ENCODE measurements around the gene PSD4. TPM values are rescaled to one million over a fixed set of nuclear protein-coding genes. Genes with fewer than 3 reads are reported as not detected.

PSD4 gene
- total and polyA plus RNA-seq, 2 of the 4 experiments (the other 2 are of a cell fraction) = 0.36 to 0.70 TPM

GRCh38 chr2:113190871-113191270, 17.1 kb downstream of the PSD4 start:
- Histone ChIP-seq H3K14ac (replicated peaks; ENCODE audit: low read depth, low read length) (no peak overlapping the region), H3K23ac (ENCODE audit: low read depth, low read length) (no peak overlapping the region), H3K9me3 (ENCODE audit: control insufficient read depth, insufficient read depth, low read length) (no peaks in the 10 kb centered on the region), H3K18ac (ENCODE audit: low read depth, low read length) (no peak overlapping the region), H4K5ac (ENCODE audit: low read depth, low read length) (no peak overlapping the region), H2BK5ac (ENCODE audit: low read depth, low read length, poor library complexity, severe bottlenecking) (no peak overlapping the region), H3K9ac (ENCODE audit: low read depth, low read length) (no peak overlapping the region), H4K20me1 (ENCODE audit: insufficient read depth, low read length) (no peaks in the 10 kb centered on the region), H3K4me3 (ENCODE audit: insufficient read depth, low read depth, low read length) (no peak overlapping the region), H2BK20ac (ENCODE audit: low read depth, low read length) (no peak overlapping the region), H4K91ac (ENCODE audit: insufficient read depth, low read depth, low read length) (no peak overlapping the region), H2AK9ac (replicated peaks; ENCODE audit: low read depth, low read length, poor library complexity) (no peak overlapping the region), H2BK15ac (ENCODE audit: low read depth, low read length) (no peak overlapping the region), H3K4ac (ENCODE audit: low read depth, low read length) (no peak overlapping the region), H3K27ac (ENCODE audit: insufficient read depth, low read length) (no peak overlapping the region), H2BK120ac (ENCODE audit: low read depth, low read length) (no peak overlapping the region), H2AK5ac (ENCODE audit: low read depth, low read length) (no peak overlapping the region), H3K56ac (ENCODE audit: extremely low read depth, insufficient read depth, low read length) (no peak overlapping the region), H4K8ac (ENCODE audit: low read depth in 2 of 2, low read length in 2 of 2) (no peak overlapping the region), H2AFZ (replicated peaks; ENCODE audit: low read length, poor library complexity) (no peak overlapping the region), H3K36me3 (ENCODE audit: control insufficient read depth, insufficient read depth, low read length) (no peaks in the 10 kb centered on the region), H3K4me2 (ENCODE audit: low read depth, low read length) (no peak overlapping the region), H3K79me1 (ENCODE audit: low read depth in 1 of 2, low read length in 2 of 2) (no peaks in the 10 kb centered on the region), H3K9me1 (ENCODE audit: insufficient read depth, low read length) (no peaks in the 10 kb centered on the region), H3K27me3 (ENCODE audit: control insufficient read depth, insufficient read depth, low read length) (peaks cover 15% of the 10 kb centered on the region), H3K4me1 (ENCODE audit: control insufficient read depth, insufficient read depth, low read length) (no peaks in the 10 kb centered on the region)
- dilution Hi-C loops (cut with HindIII; ENCODE audit: low sequenced_read_pairs, unreplicated experiment) (no loop called here), intact Hi-C loops (cut with micrococcal nuclease) (no loop called here), in situ Hi-C loops (cut with MboI; ENCODE audit: low sequenced_read_pairs) (no loop called here)
- ATAC-seq (ENCODE audit: low read depth) (no peak), DNase-seq (no peak)
- ChIA-PET CTCF (interaction anchor here (1.4 to 1.6 kb wide), 2 partner anchors 8 to 9 kb away, joined by 3 read pairs; no protein-coding TSS in a partner anchor), POLR2A (ENCODE audit: unreplicated experiment) (no interaction called here)
- no CpG with 5 or more reads among the region's 1 CpG for WGBS, 2 experiments (ENCODE audit: extremely low coverage in 2 of 2, insufficient read length in 1 of 2)
- no TSS peak for BruUV-seq (replicated peaks)
- TF ChIP-seq POLR2A (IDR thresholded peaks at IDR 0.05; ENCODE audit: low read depth, low read length) (no peak), MAFK (IDR thresholded peaks at IDR 0.05; ENCODE audit: low read depth, low read length) (no peak), ELK1 (IDR thresholded peaks at IDR 0.05; ENCODE audit: borderline replicate concordance, low read depth, low read length) (no peak), RFX5 (IDR thresholded peaks at IDR 0.05; ENCODE audit: low read depth, low read length) (no peak), CHD1 (IDR thresholded peaks at IDR 0.05; ENCODE audit: low read depth, low read length) (no peak), MXI1 (IDR thresholded peaks at IDR 0.05; ENCODE audit: borderline replicate concordance, low read depth, low read length) (no peak), RAD21 (IDR thresholded peaks at IDR 0.05; ENCODE audit: low read length) (no peak), MAZ (IDR thresholded peaks at IDR 0.05; ENCODE audit: borderline replicate concordance, low read depth, low read length) (no peak), SMC3 (IDR thresholded peaks at IDR 0.05; ENCODE audit: low read depth, low read length) (no peak), CEBPB (IDR thresholded peaks at IDR 0.05; ENCODE audit: low read depth, low read length) (no peak), FOS (IDR thresholded peaks at IDR 0.05; ENCODE audit: low read depth, low read length) (no peak)
